HG02759 (cell line): Measurements from ENCODE around the gene PI4K2A.
"Not testable (repeated sequence)": the region's sequence is repeated elsewhere in the genome, so short reads cannot be mapped to it uniquely, and the experiment has no call there.

Experiments used
- ATAC-seq: cut with Tn5 transposase; IDR thresholded peaks from one replicate; pipeline ENCODE4 v1.9.1; 2021; ENCODE audit warnings: mild to moderate bottlenecking, moderate library complexity; ENCODE audit not compliant: unreplicated experiment

PI4K2A gene

GRCh38 chr10:97673736-97674525 lies 33.5 kb downstream of the PI4K2A start:
- no peak for ATAC-seq

GRCh38 chr10:97675222-97675621 lies 34.8 kb downstream of the PI4K2A start:
- no peak for ATAC-seq

GRCh38 chr10:97676770-97677581 lies 36.5 kb downstream of the PI4K2A start:
- ATAC-seq: peak; percentile 70

- ATAC-seq: no peak
Observed at GRCh38 chr10:97679594-97679993, 39.1 kb downstream of the PI4K2A start.

- ATAC-seq: no peak
Observed at GRCh38 chr10:97682042-97682441, 41.6 kb downstream of the PI4K2A start.

GRCh38 chr10:97683556-97684367 lies 43.3 kb downstream of the PI4K2A start:
- no peak for ATAC-seq

- ATAC-seq: not testable (repeated sequence)
Observed at GRCh38 chr10:97684368-97684713, 43.9 kb downstream of the PI4K2A start.

- no peak for ATAC-seq
Observed at GRCh38 chr10:97684866-97685394, 44.5 kb downstream of the PI4K2A start.

- no peak for ATAC-seq
Observed at GRCh38 chr10:97685395-97685958, 45.0 kb downstream of the PI4K2A start.

- ATAC-seq: no peak
Observed at GRCh38 chr10:97686301-97686961, 46.0 kb downstream of the PI4K2A start.

GRCh38 chr10:97686962-97687784 lies 46.7 kb downstream of the PI4K2A start, which contains the start of gene AVPI1:
Gene AVPI1, minus strand, starts transcription at chr10:97687241. Its CDS starts 7,336 bp downstream, at chr10:97679905.
- ATAC-seq: peak; percentile 93

GRCh38 chr10:97687785-97688781 lies 47.6 kb downstream of the PI4K2A start:
- no peak for ATAC-seq

GRCh38 chr10:97689559-97690020 lies 49.1 kb downstream of the PI4K2A start:
- ATAC-seq: no peak

GRCh38 chr10:97690133-97690532 lies 49.7 kb downstream of the PI4K2A start:
- ATAC-seq: no peak

- not testable (repeated sequence) for ATAC-seq
Observed at GRCh38 chr10:97698072-97698655, 57.7 kb downstream of the PI4K2A start.

- peak; percentile 70 for ATAC-seq
Observed at GRCh38 chr10:97701438-97702069, 61.1 kb downstream of the PI4K2A start.
